ENCODE results near the gene CD79A. TPM values are rescaled to one million over a fixed set of nuclear protein-coding genes. Genes with fewer than 3 reads are reported as not detected.
A peak's percentile ranks its signal among the peaks of the same experiment; 100 is the strongest.

CD79A gene
- total RNA-seq = 0.13 and 0.25 TPM in 2 replicates

DNA sequence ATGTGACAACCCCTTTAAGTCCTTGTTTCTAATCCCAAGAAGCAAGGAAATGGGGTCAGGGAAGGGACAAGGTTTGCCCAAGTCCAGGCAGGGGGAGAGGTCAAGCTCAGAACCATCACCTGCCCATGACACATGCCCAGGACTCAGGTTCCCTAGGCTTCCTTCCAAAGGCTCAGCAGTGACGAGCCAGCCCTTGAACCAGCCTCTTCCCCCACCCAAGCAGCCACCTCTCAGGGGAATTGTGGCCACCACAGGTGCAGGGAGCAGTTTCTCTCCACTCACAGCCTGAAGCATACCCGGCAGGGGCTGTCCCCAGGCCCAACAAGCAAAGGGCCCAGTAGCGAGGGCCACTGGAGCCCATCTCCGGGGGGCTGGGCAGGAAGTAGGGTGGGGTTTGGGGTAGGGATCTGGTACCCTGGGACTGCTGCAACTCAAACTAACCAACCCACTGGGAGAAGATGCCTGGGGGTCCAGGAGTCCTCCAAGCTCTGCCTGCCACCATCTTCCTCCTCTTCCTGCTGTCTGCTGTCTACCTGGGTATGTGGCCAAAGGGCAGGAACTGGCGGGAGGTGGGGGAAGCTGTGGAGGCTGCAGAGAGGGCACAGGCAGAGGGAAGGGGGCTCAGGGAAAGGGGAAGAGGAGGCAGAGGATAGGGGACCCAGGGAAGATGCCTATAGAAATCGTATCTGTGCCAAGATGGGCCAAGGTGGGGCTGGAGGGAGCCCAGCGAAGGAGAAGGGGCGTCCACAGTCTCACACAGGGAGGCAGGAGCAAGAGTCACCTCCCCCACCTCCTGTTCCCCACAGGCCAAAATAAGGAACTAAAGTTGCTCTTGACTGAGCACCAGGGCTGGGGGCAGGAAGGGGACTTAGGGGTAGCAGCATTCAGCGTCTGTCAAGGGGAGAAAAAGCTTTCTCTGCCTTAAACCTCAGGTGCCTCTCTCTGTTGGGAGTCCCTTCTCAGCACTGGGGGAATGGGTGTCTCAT, at the start of gene CD79A:
CD79A (plus strand) TSS at position 433 of the 986 bp plus-strand sequence; CDS start at position 459, 26 bp downstream.
- no peak for DNase-seq (ENCODE audit: low read depth in 2 of 2)

DNA sequence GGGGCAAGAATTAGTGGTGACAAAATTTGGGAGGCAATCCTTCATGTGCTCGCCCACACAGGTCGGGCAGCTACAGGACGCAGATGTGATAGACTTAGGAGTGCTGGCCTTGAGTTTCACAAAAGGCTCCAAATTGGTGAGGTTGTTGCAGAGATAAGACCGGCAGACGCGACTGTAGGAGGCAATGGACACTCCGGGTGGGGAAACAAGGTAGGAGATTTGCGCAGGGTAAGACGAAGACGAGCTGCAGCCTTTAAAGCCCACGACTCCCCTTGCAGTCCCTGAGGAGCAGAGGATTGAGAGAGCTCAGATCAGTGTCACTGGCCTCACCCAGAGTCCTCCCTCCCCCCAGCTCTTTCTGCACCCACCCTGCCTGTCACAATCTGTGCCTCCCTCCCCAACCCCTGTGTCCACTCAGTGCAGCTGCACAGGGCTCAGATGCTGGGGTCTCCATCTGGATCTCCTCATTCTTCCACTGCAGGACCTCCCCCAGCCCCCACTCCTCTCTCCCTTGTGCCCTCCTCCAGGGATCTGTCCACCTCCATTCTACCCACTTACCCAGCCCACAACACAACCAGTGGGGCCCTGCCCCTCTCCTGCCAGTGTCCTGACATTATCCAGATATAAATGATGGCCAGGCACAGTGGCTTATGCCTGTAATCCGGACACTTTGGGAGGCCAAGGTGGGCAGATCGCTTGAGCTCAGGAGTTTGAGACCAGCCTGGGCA, 38.9 kb upstream of the CD79A start:
- DNase-seq (ENCODE audit: low read depth in 2 of 2) = no peak

DNA sequence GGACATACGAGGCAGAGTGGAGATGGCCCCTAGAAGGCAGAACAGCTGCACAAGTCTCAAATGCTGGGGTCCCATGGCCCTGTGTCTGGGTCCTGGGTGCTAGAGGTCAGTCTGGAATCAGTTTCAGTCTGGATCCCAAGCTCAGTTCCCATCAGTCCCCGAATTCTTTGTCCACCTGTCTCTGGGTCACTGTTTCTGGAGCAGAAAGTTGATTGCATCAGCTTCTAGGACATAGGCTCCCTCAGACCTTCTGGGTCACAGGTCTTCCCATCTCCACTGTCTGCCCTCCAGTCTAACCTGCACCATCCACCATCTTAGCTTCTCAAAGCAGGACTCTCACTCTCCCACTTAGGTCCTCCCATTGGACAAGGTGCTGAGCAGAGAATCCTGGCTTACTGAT, 37.9 kb upstream of the CD79A start:
- no peak for DNase-seq (ENCODE audit: low read depth in 2 of 2)

DNA sequence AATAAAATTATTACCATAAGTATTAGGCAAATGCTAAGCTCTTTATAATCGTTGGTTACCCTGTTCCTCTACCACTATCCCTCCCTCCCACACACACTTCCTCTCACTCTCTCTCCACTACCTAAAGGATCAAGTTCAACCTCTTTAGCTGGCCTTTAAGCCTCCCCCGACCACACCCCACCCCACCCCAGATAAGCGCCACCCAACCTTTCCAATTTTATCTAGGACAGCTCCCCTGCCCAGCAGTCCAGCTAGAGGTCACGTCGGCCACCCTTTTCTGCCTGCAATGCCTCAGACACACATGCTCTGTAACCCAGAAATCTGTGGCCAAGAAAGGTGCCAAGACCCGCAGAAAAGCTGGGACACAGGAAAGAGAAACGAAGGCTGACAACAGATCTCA, 33.7 kb upstream of the CD79A start:
- DNase-seq (ENCODE audit: low read depth in 2 of 2) = no peak

DNA sequence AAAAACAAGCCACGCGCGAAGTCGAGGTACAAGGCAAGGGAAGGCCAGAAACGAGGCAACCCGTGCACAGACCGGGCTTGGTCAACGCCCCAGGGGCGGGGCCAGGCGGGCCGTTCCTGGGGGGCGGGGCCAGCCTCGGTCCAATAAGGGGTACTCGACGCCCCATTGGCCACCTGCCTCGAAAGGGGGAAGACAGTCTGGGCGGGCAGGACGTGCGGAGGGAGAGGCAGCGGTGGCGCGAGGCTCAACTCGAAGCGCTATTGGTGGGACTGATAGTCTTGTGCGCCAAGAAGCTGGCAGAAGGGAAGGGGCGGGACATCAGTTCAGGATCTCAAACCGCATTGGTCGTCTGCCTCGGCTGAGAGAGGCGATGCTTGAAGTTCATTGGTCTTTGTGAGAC, 32.5 kb upstream of the CD79A start, which contains the start of gene LYPD4:
LYPD4 (minus strand) TSS at position 83 of the 400 bp plus-strand sequence. CDS start 5,398 bp downstream, outside the sequence.
- no peak for DNase-seq (ENCODE audit: low read depth in 2 of 2)

DNA sequence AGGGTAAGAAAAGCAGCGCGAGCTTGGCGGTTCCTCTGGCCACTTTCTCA, 32.3 kb upstream of the CD79A start, which contains the start of gene DMRTC2:
DMRTC2 (plus strand) TSS at position 42 of the 50 bp plus-strand sequence. CDS start 2,387 bp downstream, outside the sequence.
- no peak for DNase-seq (ENCODE audit: low read depth in 2 of 2)

DNA sequence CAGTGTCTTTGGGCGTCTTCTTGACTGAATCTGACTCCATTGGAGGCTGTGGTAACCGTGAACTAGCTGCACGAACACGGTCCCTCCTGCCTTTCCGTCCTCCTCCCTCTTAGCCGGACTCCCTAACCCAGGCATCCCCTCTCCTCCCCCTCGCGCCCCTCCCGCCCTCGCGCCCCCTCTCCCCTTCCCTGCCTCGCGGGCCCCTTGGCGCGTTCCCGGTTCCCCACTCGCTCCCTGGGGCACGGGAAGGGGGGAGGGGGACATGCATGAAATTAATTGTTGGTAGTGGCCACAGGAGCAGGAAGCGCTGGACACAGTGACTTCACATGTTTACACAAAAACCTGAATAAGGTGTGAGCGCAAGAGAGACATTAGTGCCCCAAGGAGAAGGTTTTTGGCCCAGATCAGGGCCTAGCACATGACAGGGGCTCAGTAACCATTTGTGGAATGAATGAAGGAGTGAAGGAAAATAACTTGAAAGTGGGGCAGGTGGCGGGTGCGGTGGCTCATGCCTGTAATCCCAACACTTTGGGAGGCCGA, 32.0 kb upstream of the CD79A start:
- DNase-seq (ENCODE audit: low read depth in 2 of 2) = no peak

DNA sequence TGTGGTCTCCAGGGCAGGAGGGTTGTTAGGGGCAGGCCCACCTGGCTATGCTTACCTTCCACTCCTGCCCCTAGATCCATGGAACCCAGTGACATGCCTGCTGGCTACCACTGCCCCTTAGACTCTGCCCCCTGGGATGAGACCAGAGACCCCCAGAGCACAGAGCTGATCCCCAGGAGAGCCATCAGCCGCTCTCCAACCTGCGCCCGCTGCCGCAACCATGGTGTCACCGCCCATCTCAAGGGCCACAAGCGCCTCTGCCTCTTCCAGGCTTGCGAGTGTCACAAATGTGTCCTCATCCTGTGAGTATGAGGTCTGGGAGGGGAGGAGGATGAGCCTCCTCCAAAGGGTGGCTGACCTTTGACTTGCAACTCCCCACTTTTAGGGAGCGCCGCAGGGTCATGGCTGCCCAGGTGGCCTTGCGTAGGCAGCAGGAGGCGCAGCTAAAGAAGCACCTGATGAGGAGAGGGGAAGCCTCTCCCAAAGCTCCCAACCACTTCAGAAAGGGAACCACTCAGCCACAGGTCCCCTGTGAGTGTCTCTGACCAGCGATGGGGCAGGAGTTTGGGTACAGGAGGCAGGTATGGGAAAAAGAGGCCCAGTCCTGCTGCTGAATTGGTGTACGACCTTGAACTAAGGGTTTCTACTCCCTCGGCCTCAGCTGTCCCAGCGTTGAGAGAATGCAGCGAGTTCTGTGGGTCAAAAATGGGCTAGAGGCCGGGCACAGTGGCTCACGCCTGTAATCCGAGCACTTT, 29.6 kb upstream of the CD79A start:
- DNase-seq (ENCODE audit: low read depth in 2 of 2) = no peak

DNA sequence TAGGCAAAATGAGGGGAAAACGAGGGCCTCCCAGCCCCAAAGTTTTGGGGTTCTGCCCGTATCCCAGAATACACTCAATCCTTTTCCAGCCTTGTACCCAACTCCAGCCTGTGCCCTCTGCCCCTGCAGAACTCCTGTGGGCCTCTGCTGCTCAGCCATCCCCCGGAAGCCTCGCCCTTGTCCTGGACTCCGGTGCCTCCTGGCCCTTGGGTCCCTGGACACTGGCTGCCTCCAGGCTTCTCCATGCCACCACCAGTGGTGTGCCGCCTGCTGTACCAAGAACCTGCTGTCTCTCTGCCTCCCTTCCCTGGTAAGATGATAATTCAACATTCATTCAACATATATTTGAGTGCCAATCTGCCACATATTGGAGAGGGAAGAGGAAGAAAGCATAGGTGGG, 28.4 kb upstream of the CD79A start:
- DNase-seq (ENCODE audit: low read depth in 2 of 2) = no peak

DNA sequence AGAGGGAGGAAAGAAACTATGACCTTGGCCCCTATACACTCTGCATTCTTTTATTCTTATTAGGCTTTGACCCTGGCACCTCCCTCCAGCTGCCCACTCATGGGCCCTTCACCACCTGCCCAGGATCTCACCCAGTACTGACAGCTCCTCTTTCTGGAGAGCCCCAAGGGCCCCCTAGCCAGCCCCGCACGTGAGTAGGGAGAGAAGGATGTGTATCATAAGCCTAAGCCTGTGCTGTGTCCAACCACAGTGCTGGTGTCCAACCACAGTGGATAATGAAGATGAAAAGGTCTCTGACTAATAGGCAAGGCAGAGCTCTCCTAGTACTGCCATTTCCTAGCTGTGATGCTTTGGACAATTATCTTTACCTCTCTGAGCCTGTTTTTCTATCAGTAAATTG, 28.0 kb upstream of the CD79A start:
- DNase-seq (ENCODE audit: low read depth in 2 of 2) = no peak

DNA sequence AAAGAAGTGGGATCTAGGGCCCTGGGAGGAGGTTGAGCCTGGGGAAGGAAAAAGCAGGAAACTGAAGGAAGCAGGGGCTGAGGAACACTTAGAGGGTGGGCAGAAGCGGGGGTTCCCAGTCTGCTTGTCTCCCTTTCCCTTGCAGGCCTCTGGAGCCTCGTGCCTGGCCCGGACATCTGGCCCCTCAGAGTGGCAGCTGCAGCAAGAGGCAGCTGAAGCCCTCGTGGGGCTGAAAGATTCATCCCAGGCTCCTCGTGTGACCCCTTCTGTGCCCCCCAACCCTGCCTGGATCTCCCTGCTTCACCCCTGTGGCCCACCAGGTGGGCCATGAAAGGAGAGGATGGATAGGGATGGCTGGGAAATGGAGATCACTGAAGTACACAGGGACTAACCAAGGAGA, 26.7 kb upstream of the CD79A start:
- DNase-seq (ENCODE audit: low read depth in 2 of 2) = no peak

DNA sequence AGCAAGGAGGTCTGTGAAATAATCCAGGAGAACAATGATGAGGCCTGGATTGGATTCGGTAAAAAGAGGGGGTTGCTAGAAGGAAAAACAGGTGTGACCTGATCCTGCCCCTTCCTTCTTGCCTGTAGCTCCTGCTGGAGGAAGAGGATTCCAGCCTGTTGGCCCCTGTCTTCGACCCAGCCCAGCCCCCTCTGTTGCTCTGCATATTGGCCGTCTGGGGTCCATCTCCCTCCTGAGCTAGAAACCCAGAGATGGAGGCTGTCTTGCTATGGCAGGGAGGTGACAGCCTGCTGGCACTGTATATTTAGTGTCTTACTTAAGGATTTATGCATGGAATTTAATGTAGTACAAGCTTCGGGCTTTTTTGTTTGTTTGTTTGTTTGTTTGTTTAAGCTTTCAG, 25.6 kb upstream of the CD79A start:
- no peak for DNase-seq (ENCODE audit: low read depth in 2 of 2)

DNA sequence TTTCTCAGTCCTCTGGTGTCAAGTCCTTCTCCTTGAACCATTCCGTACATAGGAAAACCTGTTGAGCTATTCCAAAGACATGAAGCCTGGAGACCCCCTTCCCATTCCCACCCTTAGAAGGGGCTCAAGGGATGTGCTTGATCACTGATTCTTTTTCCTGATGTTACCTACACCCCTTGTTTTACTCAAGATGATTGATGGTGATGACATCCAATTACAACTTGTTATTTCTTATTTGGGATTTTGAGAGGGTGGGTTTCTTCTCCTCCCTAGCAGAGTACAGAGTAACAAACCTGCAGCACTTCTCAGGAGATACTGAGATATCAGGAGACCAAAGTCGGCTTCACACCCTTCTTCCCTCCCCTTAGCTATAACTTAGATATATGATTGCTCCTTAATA, 23.7 kb upstream of the CD79A start:
- DNase-seq (ENCODE audit: low read depth in 2 of 2) = no peak

DNA sequence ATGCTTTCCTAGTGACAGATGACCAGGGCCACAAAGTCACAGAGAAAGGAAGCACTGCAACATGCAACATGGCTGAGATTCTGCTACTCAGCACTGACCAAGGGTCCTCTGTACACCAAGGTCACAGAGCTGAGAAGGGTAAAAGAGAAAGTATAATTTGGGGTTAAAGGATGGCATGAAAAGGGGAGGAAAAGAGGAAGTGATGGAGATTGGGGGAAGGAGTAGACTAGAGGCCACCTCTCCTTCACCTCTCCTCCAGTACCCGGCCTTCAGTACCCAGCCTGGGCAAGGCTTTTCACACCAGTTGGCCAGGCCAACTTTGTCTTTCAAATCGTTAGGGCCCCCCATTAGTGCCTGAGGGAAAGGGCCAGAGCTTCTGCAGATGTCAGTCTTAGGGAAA, 23.3 kb upstream of the CD79A start:
- DNase-seq (ENCODE audit: low read depth in 2 of 2) = no peak

DNA sequence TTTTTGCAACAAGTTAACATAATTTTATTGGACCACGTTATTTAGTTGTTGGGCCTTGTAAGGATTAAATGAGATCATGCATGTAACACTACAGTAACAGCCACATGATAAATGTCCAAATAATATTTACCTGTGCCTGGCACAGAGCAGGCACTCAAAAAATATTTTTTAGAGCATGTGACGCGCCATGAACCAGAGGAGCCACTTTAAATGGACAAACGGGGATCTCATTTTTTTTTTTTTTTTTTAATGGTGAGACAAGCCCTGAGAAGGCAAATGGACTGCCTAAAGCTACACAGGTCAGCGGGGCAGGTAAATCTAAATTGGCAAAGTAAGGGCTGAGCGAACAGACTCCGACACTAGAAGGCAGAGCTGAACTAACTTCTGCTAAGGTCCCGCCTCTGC, 17.9 kb upstream of the CD79A start:
- no peak for DNase-seq (ENCODE audit: low read depth in 2 of 2)

DNA sequence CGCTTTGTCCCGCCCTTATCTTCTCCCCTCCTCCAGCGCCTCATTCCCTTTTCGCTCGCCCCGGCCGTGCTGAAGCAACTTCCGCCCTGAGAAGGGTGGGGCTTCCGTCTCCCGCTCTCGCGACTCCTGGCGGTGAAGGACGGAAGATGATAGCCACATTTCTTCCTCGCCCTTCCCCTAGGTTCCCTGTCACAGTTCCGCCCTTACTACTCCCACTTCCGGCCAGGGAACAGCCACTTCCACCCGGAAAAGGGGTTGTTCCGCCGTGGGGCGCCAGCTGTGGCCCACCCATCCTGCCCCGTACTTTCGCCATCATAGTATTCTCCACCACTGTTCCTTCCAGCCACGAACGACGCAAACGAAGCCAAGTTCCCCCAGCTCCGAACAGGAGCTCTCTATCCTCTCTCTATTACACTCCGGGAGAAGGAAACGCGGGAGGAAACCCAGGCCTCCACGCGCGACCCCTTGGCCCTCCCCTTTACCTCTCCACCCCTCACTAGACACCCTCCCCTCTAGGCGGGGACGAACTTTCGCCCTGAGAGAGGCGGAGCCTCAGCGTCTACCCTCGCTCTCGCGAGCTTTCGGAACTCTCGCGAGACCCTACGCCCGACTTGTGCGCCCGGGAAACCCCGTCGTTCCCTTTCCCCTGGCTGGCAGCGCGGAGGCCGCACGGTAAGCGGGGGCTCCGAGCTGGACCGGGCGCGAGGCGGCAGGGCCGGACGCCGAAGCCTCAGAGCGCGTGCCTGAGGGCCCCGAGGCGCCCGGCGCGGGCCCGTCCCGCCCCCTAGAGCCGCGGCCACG, 17.3 kb upstream of the CD79A start, which contains the start of gene RPS19:
RPS19 (plus strand) TSS at position 638 of the 801 bp plus-strand sequence. CDS start 520 bp downstream, outside the sequence.
- DNase-seq (ENCODE audit: low read depth in 2 of 2) = peak; percentile 97 to 98

DNA sequence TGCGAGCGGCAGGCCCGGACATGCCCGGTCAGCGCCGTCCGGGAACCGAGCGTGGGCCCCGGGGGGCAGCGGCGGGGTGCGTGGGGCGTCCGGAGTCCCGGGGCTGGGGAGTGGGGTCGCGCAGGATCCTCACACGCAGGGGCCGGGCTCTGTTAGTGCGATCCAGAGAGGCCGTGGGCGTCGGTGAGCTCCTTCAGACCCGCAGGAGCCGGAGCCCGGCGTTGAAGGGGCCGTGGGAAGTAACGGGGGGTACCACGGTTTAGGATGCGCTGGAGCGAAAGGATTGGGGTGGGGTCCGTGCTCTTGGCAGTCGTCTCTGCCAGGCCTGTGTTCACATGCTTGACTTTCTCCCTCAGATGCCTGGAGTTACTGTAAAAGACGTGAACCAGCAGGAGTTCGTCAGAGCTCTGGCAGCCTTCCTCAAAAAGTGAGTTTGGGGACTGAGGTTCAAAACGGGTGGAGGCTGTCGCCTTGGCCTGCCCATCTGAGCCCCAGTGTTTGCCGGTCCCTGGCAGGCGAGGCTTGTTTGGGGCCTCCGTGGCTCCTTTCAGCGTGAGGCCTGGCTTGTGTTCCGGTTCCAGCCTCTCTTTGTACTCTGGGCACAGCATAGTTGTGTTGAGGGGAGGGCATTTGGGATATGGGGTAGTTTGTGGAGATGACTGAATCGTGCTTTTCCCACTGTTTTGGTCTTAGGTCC, 16.5 kb upstream of the CD79A start:
- DNase-seq (ENCODE audit: low read depth in 2 of 2) = peak in 1 of 2 donors; percentile 24

DNA sequence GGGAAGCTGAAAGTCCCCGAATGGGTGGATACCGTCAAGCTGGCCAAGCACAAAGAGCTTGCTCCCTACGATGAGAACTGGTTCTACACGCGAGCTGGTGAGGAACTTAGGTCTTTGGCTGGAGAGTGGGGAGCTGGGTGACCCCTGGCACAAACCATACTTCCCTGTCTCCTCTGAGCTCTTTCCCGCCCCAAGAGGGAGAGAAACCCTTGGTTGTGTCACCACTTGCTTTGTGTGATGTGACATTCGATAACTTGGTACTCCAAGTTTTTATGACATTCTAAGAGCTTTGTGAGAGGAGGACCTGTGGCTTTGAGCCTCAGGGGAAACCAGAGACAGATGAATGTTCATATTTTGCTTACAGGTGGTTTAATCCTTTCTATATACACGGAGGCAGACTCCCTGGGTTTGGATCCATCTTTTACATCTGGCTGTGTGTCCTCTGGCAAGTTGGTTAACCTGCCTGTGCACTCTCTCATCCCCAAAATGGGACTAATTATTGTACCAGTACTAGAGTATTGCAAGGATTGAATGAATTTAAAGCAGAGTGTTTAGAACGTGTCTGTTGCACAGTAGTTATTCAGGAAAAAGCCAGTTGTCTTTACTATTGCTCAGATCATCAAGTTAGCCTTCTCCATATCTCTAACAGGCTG, 15.8 kb upstream of the CD79A start:
- DNase-seq (ENCODE audit: low read depth in 2 of 2) = no peak

DNA sequence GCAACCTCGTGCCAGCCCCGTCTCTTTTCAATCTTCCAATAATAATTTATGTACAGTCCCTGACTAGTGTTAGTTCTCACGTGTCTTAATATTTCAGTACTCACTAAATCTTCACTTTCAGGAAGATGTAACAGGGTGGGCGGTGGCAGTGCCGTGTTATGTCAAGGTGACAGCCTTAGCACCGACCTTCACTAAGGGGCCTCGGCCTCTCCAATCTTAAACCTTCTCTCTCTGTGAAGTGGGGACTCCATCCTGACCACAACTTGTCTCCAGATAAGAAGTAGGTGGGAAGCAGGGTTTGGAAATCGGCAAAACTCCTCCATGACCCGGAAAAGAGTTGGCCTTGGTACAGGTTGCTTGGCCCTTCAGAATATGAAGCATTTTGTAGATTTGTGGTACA, 15.2 kb upstream of the CD79A start:
- no peak for DNase-seq (ENCODE audit: low read depth in 2 of 2)

DNA sequence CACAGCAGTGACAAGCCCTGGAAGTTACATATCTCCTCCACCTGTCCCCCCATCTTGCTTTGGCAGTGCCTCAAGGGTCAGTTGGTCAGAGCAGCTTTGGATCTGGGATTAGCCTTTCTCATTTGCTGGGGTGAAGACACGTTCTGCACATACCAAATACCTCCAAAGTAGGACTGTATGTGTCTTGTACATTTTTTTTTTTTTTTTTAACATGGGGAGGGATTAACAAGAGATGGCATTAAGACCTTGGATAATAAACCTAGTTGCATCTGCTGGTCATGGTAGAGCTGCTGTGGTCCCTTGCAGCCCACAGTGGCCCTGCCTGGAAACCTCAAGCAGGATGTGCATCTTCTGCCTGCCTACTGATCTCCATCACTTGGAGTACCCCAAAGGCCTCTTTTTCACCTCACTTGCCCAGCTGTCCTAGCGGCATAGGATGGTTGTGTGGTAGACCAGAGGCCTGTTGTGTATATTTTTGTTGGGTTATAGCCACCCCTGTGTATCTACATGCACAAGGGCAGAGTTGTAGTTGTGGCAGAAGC, 14.6 kb upstream of the CD79A start:
- no peak for DNase-seq (ENCODE audit: low read depth in 2 of 2)
